Stimulated activated CD4-positive, alpha-beta T cell treated with anti-CD3 and anti-CD28 coated beads, Interleukin-2, amount 100 ng/mL, for 48 hours (primary cell): ENCODE measurements around the gene CAMK4.
A peak's percentile ranks its signal among the peaks of the same experiment; 100 is the strongest.
"Not testable (repeated sequence)": the region's sequence is repeated elsewhere in the genome, so short reads cannot be mapped to it uniquely, and the experiment has no call there.

ENCODE experiments used
- DNase-seq, 2 donors: peaks; one replicate each; pipeline ENCODE4 v3.0.0-alpha.2; 2020

Gene CAMK4

DNA sequence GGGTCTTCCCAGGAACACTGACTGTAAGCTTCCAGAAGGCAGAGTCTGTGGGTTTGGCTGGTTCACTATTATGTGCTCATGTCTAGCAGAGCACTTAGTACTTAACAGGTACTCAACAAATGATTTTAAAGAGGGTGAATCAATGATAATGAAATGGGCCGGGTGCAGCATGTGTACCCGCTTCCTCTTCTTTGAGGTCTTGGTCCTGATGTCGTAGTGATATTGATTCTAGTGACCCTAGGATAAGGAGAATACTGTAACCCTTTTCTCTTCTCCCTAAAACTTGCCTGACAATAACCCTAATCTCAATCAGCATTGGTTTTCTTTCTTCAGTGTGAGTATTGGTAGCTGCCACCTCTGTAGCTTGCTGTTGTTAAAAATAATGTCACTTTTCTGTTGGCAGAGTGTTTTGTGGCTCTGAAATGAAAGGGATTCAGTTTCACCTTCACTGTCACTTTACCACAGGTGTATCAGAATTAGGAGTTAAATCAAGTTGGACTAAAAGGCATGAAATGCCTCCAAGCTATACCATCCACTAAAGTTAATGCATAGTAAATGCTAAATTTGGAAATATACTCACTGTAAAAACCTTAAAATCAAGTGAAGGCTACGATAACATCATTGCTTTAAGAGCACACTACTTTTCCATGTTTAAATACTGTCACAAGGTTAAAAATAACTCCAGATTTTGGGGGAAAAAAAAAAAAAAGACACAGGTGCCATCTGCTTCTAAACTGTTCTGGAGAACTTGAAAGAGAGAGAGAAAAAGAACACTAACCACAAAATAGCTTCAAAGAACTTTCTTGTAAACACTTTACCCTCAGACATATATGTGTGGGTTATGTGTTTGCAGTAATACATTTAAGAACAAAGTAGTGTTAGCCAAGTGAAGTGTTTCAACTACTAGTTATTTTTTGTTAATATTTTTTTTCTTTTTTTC lies 6.0 kb downstream of the CAMK4 start:
- no peak for DNase-seq

DNA sequence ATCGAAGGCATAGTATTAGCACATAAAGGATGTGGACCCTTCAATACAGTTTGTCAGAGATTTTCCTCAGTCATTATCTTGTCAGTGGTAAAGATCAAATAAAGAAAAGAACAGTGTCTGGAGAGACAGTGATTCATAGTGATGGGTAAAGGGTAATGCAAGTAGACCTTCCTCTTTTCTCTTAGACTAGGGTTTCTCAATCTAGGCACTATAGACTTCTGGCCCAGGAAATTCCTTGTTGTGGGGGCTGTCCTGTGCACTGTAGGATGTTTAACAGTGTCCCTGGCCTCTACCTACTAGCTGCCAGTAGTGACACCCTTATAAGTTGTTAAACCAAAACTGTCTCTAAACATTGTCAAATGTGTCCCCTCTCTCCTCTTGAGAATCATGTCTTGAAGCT lies 6.9 kb downstream of the CAMK4 start:
- DNase-seq, result no peak

DNA sequence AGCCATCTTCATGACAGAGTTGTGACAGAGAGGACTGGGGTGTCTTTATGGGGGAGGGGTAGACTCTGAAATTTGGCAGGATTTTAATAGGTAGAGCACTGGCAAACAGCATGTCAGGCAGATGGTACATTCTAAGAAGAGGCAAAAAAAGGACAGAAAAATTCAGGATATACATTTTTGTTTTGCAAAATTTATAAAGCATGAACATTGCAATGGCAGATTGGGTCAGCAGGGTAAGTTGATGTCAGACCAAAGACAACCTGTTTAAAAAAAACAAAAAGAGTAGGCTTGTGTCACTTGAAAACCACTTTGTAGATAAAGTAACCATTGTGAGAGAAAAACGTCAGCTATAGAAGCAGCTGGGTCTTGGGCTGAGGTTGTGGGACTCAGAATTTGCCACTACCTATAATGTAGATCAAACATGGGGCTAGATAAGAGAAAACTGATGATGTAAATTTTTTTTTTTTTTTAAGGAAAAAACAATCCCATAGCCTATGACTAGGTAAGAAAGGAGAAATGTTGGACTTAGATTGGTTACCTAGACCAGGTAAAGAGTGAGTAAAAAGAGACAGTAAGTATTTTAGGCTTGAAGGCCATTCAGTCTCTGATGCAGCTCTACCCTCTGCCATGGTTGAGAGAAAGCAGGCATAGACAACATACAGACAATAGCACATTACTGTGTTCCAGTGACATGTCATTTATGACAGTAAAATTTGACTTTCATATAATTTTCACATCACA lies 8.3 kb downstream of the CAMK4 start:
- DNase-seq, result no peak

DNA sequence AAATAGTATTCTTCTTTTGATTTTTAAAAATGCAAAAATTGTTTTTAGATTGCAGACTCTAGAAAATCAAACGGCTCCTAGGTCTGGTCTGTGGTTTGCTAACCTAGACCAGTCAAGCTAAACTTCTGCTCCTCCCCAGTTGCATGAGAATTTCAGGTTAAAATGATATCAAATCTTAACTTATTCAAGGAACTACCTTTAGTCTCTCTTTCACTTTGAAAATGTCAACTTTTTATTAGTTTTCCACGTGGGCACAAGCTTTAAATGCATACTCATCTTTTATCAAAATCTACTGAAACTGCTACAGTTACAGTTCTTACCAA lies 8.8 kb downstream of the CAMK4 start:
- DNase-seq, result no peak

DNA sequence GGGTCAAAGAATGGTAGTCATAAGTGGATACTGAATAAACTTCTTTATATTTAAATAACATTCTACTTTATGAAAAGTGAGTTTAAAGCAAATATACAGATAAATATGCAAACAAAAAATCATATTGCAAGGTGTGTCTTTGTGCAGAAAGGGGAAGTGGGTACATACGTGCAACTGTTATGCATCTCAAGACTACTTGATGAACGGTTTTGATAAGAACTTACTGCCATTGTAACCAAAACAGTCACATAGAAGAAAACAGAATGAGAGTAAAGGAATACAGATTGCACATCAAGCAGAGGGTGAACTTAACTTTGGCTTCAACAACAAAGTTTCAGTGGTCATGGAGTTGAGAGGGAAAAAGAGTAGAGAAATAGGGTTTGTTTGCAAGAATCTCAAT lies 9.9 kb downstream of the CAMK4 start:
- DNase-seq, result no peak

DNA sequence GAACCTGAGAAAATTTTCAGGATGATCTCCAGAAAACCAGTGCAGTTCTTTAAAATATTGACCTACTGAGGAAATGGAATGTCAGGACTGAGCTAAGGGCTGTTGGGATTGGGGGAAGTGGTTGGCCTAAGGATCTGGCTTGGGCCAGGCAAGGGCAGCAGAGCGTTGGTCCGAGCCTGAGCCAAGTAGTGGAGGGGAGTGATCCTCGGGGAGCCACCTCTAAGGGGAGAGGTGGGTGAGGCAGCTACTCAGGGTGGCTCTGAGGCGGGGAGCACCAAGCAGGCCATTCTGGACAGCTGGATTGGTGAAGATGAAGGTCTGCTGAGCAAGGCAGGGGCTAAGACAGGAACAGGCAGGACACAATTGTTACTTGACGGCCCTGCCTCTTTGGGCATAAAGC lies 11.5 kb downstream of the CAMK4 start:
- DNase-seq, result no peak

DNA sequence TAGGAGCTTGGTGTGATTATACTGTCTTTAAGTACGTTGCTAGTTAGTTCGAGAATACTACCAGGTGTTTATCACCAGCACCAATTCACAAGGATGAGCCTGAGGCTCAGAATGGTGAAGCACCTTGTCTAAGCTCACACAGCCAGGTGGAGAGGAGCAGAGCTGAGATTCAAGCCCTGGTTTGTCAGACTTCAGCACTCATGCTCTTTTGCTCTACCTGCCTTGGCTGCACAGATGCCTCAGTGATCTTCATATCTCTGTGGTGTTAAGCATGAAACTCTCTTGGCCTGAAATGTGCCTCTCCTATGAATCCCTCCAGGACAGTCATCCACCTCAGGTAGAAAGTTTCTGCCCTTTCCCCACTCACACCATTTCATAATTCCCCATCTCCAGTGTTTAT lies 12.2 kb downstream of the CAMK4 start:
- DNase-seq, result no peak

DNA sequence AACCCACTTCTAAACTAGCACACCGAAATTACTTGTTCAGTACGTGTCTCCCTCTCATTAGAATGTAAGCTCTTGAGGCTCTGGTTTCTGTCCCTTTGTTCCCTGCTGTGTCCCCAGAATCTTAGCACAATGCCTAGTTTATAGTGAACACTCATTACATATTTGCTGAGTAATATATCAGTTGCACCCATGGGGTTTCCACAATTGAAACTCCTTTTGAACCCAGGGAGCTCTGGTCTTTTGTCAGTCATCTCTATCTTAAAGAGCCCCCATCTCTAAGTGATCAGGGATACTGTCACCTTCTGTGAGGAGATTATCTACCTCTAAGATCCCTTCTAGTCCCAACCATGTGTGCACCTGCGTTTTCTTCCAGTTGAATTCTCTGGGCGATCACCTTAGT lies 12.8 kb downstream of the CAMK4 start:
- no peak for DNase-seq

DNA sequence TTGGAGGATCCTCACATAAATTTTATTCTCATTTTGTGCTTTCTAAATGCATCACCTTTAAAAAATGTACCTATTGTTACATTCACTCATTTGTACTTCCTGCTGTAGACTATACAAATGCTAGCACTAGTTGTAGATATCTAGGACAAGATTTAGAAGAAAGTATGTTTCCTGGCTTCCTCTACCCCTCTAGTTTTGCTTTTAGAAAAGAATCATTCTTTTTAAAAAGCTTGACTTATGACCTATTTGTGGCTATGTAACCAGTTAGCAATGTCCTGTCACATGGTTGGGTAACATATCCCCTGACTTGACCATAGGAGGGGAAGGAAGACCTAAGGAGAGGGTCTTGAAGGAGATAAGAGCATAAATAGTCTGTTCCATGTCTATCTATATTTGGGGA lies 13.3 kb downstream of the CAMK4 start:
- DNase-seq, result no peak

DNA sequence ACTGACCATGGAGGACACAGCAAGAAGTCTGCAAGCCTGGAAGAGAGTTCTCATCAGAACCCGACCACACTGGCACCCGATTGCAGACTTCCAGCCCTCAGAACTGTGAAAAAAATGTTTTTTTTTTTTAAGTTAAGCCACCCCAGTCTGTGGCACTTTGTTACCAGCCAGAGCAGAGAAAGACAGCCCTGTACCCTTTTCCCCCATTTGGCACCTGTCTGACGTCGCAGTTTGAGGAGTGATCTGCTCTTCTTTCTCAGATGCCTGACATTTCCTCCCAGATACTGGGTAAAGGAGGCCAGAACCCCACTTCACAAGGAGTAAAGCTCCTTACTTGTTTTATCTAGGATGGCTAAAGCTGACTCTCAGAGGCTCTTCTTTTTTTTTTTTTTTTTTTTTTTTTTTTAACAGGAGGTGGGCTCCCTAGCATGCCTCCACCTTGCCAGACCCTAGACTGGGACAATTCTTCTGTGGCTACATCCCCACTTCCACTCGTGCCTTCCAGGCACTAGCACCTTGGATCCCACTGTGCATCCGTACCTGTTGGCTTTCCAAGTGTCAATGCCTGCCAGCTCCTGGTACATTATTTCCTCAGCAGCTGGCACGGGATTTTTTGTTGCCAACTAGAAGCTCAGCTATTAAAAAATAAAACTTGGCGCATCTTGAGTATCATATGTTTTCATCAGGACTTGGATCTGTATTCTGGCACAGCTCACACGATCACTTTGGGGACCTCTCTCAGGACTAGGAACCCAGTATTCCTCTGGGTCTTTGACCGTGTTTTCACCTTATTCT lies 14.4 kb downstream of the CAMK4 start:
- DNase-seq, result no peak

DNA sequence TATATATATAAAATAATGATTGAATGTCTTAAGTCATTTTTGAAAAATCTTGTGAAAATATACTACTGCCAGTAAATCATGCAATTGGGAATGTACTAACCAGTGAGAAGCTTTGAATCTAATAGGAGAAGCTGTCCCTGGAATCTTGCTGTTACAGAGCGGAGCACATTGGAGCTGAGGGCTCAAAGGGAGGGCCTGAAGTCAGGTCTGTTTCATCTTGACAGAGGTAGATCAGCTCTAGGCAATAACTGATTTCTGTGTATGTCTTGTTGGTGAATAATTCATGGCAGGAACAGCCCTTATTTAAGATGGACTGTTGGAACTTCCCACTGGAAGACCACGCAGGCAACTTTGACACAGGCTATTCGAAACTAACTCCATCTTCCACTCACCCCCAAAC lies 17.5 kb downstream of the CAMK4 start:
- no peak for DNase-seq

DNA sequence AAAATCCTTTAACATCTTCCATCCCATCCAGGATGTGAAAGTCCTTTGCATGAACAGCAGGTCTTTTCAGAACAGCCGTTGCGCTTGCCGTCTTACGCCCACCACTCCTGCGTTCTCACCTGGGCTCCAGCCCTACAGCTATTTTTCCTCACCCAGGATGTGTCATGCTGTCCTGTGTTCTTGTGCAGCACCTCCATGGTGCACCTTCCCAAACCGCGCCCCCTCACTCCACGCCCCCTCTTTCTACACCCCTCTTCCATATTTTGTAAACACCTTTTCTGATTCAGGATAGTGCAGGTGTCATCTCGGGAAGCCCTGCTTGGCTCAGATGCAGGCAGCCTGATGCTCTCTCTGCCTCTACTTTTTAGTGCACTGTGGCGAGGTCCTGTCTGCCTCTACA lies 18.4 kb downstream of the CAMK4 start:
- DNase-seq, result no peak

DNA sequence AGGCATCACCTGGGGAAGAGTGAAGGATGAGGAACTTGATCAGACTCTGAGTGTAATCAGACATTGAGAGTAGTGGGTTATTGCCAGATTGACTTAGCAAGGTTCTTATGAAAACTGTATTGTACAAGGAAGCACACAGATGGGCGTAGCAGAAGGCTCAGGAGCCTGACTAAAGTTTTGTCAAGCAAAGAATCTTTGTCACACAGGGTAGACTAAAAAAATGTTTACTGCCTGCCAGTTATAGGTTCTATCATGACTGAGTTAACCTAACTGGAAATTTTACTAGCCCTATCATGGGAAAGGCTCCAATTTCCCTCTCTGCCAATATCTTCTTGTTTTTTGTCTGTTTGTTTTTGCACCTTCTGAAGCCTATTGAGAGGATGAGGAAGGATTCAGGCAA lies 19.1 kb downstream of the CAMK4 start:
- DNase-seq, result no peak

DNA sequence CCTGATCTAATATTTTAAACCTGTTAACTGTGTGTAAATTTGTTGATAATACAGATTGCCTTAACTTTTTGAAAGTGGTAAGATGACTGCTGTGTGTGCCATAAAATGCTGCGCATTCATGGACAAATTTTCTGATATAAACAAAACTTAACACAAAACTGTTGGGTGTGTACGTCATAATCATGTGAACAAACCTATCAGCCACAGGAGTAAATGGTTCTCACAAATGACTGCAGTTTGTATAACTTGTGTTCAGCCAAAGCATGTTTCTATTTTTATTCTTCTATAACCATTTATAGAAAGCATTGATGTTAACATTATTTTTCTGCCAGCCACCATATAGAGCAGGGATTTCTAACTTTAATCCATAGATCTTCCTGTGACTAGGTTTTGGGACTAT lies 21.5 kb downstream of the CAMK4 start:
- DNase-seq, result no peak

DNA sequence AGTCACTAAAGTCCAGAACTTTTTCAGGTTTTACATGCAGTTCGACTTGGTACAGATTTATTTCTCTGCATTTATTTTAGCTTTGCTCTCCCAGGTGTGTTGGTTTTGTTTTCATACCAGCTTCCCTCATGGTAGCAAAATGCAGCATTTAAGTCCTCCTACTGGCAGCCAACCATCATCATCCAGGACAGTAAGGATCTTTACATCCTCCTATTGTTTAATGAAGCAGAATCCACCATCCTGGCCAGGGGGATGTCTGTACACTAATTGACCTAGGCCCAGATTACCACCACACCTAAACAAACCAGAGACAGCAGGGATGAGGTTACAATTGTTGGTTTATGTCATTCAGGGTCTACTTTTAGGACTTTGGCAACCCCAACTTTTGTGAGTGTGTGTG lies 22.3 kb downstream of the CAMK4 start:
- no peak for DNase-seq

DNA sequence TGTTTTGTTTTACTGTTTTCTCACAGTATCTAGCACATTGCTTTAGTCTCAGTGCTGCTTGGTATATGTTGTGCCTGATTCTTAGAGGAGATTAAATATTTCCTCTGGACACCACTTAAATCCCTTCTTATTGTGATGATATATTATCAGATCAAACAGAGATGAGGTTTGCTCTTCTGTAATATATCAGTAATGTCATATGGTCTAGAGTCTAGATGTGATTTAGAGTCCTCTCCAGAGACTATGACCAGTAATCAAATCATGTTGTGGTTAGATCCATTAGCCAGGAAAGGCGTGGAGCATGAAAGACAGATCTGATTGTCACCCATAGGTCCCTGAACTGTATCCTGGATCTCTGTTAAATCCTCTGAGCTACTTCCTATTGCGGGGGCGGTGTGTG lies 24.4 kb downstream of the CAMK4 start:
- no peak for DNase-seq

DNA sequence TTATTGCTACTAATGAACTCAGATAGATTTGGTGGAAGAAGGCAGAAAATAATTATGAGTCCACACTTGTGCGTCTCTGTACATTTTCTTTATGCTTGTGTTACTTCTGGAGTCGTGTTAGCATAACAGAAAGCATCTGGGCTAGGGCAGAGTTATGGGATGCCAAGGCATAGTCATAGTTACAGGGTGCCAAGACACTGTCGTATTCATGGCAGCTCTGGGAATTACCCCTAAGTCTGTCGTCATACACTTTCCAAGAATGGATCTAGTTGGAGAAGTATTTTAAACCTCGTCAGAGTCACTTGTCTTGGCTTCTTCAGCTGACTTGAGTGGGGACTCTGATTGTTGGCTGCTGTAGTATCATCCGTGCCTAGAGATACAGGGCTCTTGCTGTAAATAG lies 27.7 kb downstream of the CAMK4 start:
- DNase-seq, result no peak

DNA sequence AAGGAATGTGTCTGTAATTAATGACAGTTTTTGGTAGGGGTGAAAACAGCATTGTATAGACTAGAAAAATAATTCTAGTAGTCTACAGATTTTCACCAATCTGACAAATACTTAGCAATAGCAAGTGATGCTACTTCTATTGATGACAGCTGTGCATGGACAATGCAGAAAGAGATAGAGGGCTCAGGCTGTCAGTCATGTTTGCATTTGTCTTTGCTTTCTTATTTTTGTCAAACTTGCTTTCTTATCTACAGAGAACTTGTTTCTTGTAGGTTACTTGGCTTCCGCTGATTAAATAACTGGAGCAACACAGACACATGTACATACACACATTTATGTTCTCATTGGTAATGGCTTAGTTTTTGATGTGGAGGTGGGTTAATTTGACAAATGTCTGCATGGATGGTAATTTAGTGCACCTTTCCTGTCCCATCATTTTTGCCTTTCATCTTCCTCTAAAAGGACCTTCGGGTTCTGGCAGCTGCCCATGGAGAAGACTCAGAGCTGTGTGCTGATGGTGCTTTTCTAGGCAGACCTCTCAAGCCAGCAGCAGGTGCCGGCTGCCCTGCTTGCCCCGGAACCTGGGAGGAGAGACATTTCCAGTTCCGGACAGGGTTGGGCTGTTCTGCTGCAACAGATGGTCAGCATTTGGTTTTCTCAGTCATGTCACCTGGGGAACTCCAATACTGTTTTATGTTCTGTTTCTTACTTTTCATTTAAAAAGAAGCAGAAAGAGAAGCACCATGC lies 28.8 kb downstream of the CAMK4 start:
- DNase-seq, result no peak

DNA sequence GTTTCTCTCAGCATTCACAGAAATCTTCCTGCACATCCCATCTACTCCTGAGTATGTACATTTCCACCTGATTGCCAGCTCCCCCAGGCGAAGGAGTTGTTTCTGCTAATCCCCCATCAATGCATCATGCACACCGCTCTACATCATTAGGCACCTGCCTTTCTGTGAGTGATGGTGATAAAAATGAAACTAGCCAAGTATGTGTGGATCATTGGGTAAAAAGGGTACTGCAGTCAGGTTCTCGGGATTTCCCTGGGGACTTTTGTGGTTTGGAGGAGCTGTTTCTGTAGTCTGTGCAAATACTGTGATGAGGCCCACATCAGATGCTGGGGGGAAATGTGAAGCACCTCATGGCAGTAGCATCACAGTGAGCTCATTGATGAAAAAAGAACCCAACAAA lies 30.4 kb downstream of the CAMK4 start:
- DNase-seq, result peak; percentile 51 to 69

DNA sequence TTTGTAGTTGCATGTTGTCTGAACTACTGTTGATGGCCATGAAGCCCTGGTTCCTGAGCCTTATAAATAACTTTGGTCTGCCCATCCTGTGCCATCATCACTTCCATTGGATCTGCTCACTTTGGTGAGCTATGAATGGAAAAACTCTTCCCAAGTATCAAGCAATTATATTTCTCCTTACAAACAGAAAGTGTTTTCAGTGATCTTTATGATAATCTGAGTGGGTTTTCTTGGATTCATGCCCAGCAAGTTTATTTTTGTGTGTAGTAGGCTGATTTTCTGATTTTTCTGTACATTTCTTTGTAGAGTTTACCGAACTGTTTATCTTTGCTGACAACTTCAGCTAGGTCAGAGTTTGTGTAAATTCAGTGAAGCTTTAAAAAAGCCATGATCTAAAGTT lies 31.0 kb downstream of the CAMK4 start:
- no peak for DNase-seq

DNA sequence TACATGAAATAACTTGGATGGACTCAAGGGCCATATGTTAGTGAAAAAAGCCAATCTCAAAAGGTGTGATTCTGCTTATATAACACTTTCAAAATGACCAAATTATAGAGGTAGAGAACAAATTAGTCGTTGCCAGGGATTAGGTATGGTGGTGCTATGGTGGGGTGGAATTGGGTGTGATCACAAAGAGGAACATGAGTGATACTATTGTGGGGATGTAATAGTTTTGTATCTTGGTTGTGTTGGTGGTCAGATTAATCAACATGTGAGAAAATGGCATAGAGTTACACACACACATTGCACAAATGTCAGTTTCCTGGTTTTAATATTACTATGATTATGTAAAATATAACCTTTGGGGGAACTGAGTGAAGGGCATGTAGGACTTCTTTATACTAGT lies 31.9 kb downstream of the CAMK4 start:
- DNase-seq, result no peak

DNA sequence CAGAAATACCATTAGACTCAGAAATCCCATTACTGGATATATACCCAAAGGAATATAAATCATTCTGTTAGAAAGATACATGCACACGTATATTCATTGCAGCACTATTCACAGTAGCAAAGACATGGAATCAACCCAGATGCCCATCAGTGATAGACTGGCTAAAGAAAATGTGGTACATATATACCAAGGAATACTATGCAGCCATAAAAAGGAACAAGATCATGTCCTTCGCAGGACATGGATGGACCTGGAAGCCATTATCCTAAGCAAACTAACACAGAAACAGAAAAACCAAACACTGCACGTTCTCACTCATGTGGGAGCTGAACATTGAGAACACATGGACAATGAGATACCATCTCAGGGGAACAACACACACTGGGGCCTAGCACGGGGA lies 33.4 kb downstream of the CAMK4 start:
- not testable (repeated sequence) for DNase-seq

DNA sequence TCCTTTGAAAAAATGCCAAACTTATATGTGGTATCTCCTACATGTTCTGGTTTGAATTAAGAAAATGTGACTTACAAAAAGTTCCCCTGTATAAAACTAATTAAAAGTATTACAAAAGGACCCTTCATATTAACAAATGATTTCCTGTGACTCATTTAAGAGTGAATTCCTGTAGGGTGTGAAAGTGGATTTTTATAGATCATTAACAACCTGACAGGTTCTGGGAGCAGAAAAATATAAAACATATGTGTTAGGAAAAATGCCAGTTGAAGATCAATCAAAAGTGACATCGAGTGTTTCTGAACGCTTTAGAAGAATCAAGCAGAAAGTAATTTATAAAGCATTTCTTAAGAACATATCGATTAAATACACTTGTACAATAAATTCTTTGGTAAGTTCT lies 35.5 kb downstream of the CAMK4 start:
- DNase-seq, result no peak
